Fibroblast of the aortic adventitia (primary cell): ENCODE data around the gene ZNF679. TPM values are rescaled to one million over a fixed set of nuclear protein-coding genes. Genes with fewer than 3 reads are reported as not detected.
A peak's percentile ranks its signal among the peaks of the same experiment; 100 is the strongest.
"Not testable (repeated sequence)": the region's sequence is repeated elsewhere in the genome, so short reads cannot be mapped to it uniquely, and the experiment has no call there.

Source experiments
- DNase-seq: peaks from one replicate; pipeline ENCODE4 v3.0.0-alpha.2; 2010; ENCODE audit warnings: low read depth
- H3K4me3 ChIP-seq: 2 replicates; pipeline ENCODE4 v1.5.1; 2011; ENCODE audit warnings: low read depth, mild to moderate bottlenecking, control low read depth, low read length, moderate library complexity
- total RNA-seq: library from RNA; depleted of rRNA; stranded (reverse); fragments of >200 nt; gene quantifications from 2 replicates; pipeline ENCODE4 v1.2.3, GENCODE V29; 2012; ENCODE audit warnings: low replicate concordance
- TF ChIP-seq, protein P1 (sequence below): IDR thresholded peaks from 2 replicates; pipeline ENCODE4 v1.5.1; 2011; ENCODE audit warnings: mild to moderate bottlenecking, low read length, control low read depth, inconsistent platforms; ENCODE audit not compliant: insufficient read depth

The ZNF679 gene
- not detected in 2 replicates for total RNA-seq

DNA sequence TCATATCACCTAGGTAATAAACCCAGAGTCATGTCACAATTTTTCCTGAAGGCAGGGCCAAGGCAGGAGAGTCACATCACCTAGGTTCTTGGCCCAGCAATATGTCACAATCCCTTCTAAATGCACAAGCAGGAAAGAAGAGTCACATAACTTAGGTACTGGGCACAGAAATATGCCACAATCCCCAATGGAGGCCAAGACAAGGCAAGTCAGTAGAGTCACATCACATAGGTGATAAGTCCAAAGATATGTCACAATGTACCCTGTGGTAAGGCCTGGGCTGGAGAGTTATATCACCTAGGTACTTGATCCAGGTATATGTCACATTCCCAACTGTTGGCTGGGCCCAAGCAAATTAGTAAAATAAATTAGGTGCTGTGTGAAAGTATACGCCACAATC, at the start of gene ZNF679:
ZNF679 (plus strand) TSS at position 301 of the 400 bp plus-strand sequence. CDS start 20,644 bp downstream, outside the sequence.
- not testable (repeated sequence) for H3K4me3 ChIP-seq, DNase-seq

- H3K4me3 ChIP-seq = no peak overlapping the region
- TF ChIP-seq, protein P1, sequence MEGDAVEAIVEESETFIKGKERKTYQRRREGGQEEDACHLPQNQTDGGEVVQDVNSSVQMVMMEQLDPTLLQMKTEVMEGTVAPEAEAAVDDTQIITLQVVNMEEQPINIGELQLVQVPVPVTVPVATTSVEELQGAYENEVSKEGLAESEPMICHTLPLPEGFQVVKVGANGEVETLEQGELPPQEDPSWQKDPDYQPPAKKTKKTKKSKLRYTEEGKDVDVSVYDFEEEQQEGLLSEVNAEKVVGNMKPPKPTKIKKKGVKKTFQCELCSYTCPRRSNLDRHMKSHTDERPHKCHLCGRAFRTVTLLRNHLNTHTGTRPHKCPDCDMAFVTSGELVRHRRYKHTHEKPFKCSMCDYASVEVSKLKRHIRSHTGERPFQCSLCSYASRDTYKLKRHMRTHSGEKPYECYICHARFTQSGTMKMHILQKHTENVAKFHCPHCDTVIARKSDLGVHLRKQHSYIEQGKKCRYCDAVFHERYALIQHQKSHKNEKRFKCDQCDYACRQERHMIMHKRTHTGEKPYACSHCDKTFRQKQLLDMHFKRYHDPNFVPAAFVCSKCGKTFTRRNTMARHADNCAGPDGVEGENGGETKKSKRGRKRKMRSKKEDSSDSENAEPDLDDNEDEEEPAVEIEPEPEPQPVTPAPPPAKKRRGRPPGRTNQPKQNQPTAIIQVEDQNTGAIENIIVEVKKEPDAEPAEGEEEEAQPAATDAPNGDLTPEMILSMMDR = no peak
- DNase-seq = no peak
Measured at GRCh38 chr7:64180989-64181388, 47.3 kb upstream of the ZNF679 start.

DNA sequence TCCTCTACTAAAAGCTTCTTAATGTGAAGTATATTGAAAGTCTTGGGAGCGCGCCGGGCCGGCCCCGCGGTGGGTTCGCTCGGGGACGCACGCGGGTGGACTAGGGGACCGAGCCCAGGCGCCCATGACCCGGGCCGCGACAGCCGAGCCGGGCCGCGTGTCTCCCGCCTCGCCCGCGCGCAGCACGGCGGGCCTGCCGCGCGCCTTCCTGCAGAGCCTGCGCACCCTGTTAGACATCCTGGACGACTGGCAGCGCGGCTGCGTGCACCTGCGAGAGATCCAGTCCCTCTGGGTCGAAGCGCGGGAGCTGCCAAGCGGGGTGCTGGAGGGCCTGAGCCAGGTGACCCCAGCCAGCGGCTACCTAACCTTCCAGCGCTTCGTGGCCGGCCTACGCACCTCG, 46.7 kb upstream of the ZNF679 start:
- H3K4me3 ChIP-seq = no peak overlapping the region
- TF ChIP-seq, protein P1 = no peak
- DNase-seq = no peak

DNA sequence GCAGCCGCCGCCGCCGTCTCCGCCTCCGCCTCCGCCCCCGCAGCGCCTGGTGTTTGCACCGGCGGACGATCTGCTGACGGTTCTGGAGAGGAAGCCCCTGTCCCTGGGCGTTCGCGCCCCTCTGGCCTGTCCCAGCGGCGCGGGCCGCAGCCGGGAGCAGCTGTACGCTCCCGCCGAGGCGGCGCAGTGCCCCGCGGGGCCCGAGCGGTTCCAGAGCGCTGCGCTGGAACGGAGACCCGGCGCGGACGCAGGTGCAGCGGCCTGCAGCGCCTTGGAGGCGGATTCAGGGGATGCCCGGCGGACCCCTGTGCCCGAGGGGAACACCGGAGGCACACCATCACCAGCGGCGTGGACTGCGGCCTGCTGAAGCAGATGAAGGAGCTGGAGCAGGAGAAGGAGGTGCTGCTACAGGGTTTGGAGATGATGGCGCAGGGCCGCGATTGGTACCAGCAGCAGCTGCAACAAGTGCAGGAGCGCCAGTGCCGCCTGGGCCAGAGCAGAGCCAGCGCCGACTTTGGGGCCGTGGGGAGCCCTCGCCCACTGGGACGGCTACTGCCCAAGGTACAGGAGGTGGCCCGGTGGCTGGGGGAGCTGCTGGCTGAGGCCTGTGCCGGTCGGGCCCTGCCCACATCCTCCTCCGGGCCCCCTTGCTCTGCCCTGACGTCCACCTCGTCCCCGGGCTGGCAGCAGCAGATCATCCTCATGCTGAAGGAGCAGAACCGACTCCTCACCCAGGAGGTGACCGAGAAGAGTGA, 46.1 kb upstream of the ZNF679 start:
- no peak for DNase-seq
- TF ChIP-seq, protein P1 = no peak
- H3K4me3 ChIP-seq = no peak overlapping the region

DNA sequence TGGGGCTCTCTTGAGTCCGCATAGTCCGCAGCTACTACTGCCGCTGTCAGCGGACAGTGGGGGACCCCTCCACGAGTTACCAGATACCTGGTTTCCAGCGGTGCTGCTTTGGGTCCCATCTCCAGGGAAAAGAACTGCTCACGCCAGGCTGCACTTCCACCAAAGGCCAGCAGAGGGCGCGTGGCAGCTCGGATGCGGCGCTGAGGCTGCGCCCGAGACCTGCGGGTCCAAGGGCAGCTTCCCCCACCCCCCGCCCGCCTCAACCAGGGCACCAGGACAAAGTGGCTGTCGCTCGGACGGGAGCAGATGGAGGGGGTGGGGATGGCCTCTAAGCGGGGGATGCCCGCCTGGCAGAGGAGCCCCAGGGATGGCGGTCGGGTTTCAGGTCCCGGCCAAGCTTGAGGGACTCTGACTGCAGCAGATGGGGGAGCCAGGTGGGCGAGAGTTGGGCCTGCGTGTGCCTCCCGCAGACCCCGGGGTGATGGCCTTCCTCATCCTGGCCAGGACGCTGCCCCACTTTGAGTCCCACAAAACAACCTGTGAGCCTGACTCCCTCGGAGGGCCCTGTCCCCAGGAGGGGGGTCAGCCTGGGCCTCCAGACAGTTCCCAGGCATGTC, 45.0 kb upstream of the ZNF679 start:
- TF ChIP-seq, protein P1 = peak; percentile 37
- no peak for DNase-seq
- no peak overlapping the region for H3K4me3 ChIP-seq

DNA sequence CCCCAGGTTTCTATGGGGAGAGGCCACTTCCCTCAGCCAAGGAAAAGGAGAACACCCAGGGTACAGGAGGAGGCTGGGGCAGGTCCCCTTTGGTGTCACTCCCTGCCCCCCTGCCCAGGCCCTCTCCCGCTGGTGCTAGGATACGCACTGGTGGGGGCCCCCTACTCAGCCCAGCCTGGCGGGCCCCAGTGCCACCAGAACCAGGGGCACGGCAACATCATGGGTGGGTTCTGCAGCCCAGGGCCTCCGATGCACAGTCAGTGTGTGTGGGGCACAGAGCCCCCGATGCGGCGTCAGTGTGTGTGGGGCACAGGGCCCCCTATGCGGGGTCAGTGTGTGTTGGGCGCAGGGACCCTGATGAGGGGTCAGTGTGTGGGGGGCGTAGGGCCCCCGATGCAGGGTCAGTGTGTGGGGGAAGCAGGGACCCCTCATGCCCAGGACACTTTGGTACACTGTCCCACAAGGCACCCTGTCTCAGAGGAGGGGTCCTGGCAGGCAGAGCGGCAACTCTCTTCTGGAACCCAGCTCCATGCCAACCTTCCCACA, 44.4 kb upstream of the ZNF679 start:
- no peak overlapping the region for H3K4me3 ChIP-seq
- no peak for DNase-seq
- TF ChIP-seq, protein P1 = no peak

DNA sequence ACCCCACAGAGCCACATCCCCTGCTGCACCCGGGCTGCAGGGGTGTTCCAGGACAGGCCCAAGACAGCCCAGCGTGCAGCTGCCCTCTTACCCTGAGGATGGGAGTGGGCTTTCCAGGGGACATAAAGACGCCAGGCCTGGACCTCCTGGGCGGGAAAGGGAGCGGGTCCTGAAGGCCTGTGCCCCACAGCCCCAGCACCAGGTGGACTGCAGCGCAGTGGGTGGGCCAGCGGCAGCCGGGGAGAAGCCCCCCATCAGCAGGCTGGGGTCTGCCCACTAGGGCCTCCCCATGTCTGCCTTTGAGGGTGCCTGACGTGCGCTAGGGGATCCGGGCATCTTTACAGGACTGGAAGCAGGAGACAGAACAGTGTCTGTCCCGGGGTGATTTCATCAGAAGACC, 43.9 kb upstream of the ZNF679 start:
- DNase-seq = no peak
- H3K4me3 ChIP-seq = no peak overlapping the region
- TF ChIP-seq, protein P1 = no peak
